ENCODE measurements around the gene CGRRF1. TPM values are rescaled to one million over a fixed set of nuclear protein-coding genes. Genes with fewer than 3 reads are reported as not detected.
A peak's percentile ranks its signal among the peaks of the same experiment; 100 is the strongest.

The CGRRF1 gene
- 22.5 TPM for total RNA-seq
- long read RNA-seq, transcript CGRRF1-201 (6 exons, 2,057 nt): major isoform, 21 of 28 reads
- long read RNA-seq, partial matches to known transcripts: 1 of 28 reads
- long read RNA-seq, other reads (novel, unspliced or antisense): 6 of 28 reads

GRCh38 chr14:54509546-54510501 is at the start of gene CGRRF1:
Gene CGRRF1, plus strand, starts transcription at chr14:54509906. Its CDS starts 54 bp downstream, at chr14:54509960.
- Histone ChIP-seq H3K27me3 (no peaks in the 10 kb centered on the region), H3K4me1 (peaks cover 17% of the 10 kb centered on the region), H3K4me3 (peak within 1 kb of the TSS; percentile 95), H3K27ac (peak within 1 kb of the TSS; percentile 77), H3K36me3 (no peaks in the 10 kb centered on the region), H3K9me3 (no peaks in the 10 kb centered on the region)
- intact Hi-C loops (cut with DNase I): no loop called here
- DNase-seq (peak; percentile 99), ATAC-seq (peak; percentile 100)
- TF ChIP-seq CTCF (IDR thresholded peaks at IDR 0.05): peak; percentile 81

- Histone ChIP-seq H3K4me3 (no peak overlapping the region), H3K36me3 (no peaks in the 10 kb centered on the region), H3K27me3 (no peaks in the 10 kb centered on the region), H3K27ac (no peak overlapping the region), H3K4me1 (no peaks in the 10 kb centered on the region), H3K9me3 (no peaks in the 10 kb centered on the region)
- no peak for ATAC-seq
- intact Hi-C loops (cut with DNase I): no loop called here
- DNase-seq: no peak
- no peak for TF ChIP-seq CTCF (IDR thresholded peaks at IDR 0.05)
These were observed 47.7 kb upstream of the CGRRF1 start for GRCh38 chr14:54462048-54462447.

GRCh38 chr14:54465654-54466053 is 44.1 kb upstream of the CGRRF1 start:
- H3K27ac ChIP-seq: no peak overlapping the region
- no peak for TF ChIP-seq CTCF (IDR thresholded peaks at IDR 0.05)
- ATAC-seq: no peak

GRCh38 chr14:54467280-54467679 is 42.4 kb upstream of the CGRRF1 start:
- no peaks in the 10 kb centered on the region for H3K27me3 ChIP-seq
- no peak overlapping the region for H3K4me3 ChIP-seq
- ATAC-seq: no peak
- no peak for TF ChIP-seq CTCF (IDR thresholded peaks at IDR 0.05)
- intact Hi-C loops (cut with DNase I): no loop called here
- no peaks in the 10 kb centered on the region for H3K4me1 ChIP-seq
- no peaks in the 10 kb centered on the region for H3K36me3 ChIP-seq
- H3K9me3 ChIP-seq: no peaks in the 10 kb centered on the region
- no peak overlapping the region for H3K27ac ChIP-seq
- DNase-seq: no peak

More at GRCh38 chr14:54465654-54466053, 44.1 kb upstream of the CGRRF1 start:
- Histone ChIP-seq H3K4me3 (no peak overlapping the region), H3K27me3 (no peaks in the 10 kb centered on the region), H3K9me3 (no peaks in the 10 kb centered on the region), H3K4me1 (no peaks in the 10 kb centered on the region), H3K36me3 (no peaks in the 10 kb centered on the region)
- no peak for DNase-seq
- intact Hi-C loops (cut with DNase I): no loop called here

GRCh38 chr14:54470701-54471100 is 39.0 kb upstream of the CGRRF1 start:
- H3K9me3 ChIP-seq: no peaks in the 10 kb centered on the region
- intact Hi-C loops (cut with DNase I): no loop called here
- DNase-seq: no peak
- H3K27ac ChIP-seq: no peak overlapping the region
- H3K4me1 ChIP-seq: no peaks in the 10 kb centered on the region
- H3K4me3 ChIP-seq: no peak overlapping the region
- H3K27me3 ChIP-seq: no peaks in the 10 kb centered on the region
- peaks cover 14% of the 10 kb centered on the region for H3K36me3 ChIP-seq
- no peak for TF ChIP-seq CTCF (IDR thresholded peaks at IDR 0.05)
- no peak for ATAC-seq

All from upper lobe of right lung (tissue), 1 donor.